A549 (cell line): ENCODE results near the gene POP4. TPM values are rescaled to one million over a fixed set of nuclear protein-coding genes. Genes with fewer than 3 reads are reported as not detected.

Experiments
- ATAC-seq, 2 experiments: fragments of 200-7000 bp in 1 of 2; fragments of >200 bp in 1 of 2; cut with Nextera tagmentation in 1 of 2; cut with Tn5 transposase in 1 of 2; 3 replicates each; pipeline versions ENCODE4 v1.8.0 to v1.9.1; 2018 to 2020; ENCODE audit warnings: mild to moderate bottlenecking in 1 of 2, moderate library complexity in 1 of 2
- CTCF ChIA-PET: fragments of 300-600 bp; sonication (Branson Sonifier 250); formaldehyde crosslinking; extraction: SDS; loops from one replicate; lab custom pipeline; 2021; ENCODE audit warnings: antibody characterized with exemption, inconsistent platforms; lab: Yijun Ruan, JAX
- POLR2A ChIA-PET: fragments of 350-600 bp; formaldehyde crosslinking; extraction: SDS; loops from one replicate; lab custom pipeline; 2021; ENCODE audit warnings: antibody characterized with exemption, inconsistent platforms; lab: Yijun Ruan, JAX
- DNase-seq, 2 experiments: peaks; one replicate each; pipeline versions ENCODE4 v3.0.0 to v3.0.0-alpha.2; 2011 to 2016; ENCODE audit warnings: low read depth in 1 of 2, low spot score in 1 of 2
- FAIRE-seq: peaks from 2 replicates; lab custom pipeline; 2011; peaks lifted over from hg19 to GRCh38; lab: Jason Lieb, UNC
- H3K27ac ChIP-seq, 2 experiments: fragments of >200 bp; sonication (Bioruptor Twin); formaldehyde crosslinking; 3 replicates each; pipeline ENCODE4 v1.5.1; 2016 to 2017
- H3K4me1 ChIP-seq: fragments of >200 bp; sonication (Bioruptor Twin); formaldehyde crosslinking; 3 replicates; pipeline ENCODE4 v1.6.1; 2016
- H3K4me2 ChIP-seq: fragments of >200 bp; sonication (Bioruptor Twin); formaldehyde crosslinking; 3 replicates; pipeline ENCODE4 v1.6.1; 2016
- H3K4me3 ChIP-seq: fragments of >200 bp; sonication (Bioruptor Twin); formaldehyde crosslinking; 3 replicates; pipeline ENCODE4 v1.5.1; 2016
- H3K9me3 ChIP-seq: fragments of >200 bp; sonication (Bioruptor Twin); formaldehyde crosslinking; 3 replicates; pipeline ENCODE4 v1.6.1; 2016
- BHLHE40 ChIP-seq: IDR thresholded peaks from 2 replicates; pipeline ENCODE4 v1.6.1; 2012; ENCODE audit warnings: low read depth, low read length, inconsistent platforms
- CBX2 ChIP-seq: fragments of 200-600 bp; sonication (generic); IDR thresholded peaks from 2 replicates; pipeline ENCODE4 v1.6.1; 2016; ENCODE audit warnings: low read depth, mild to moderate bottlenecking, borderline replicate concordance
- CEBPB ChIP-seq, 2 experiments: fragments of >200 bp in 1 of 2; sonication (Bioruptor Twin) in 1 of 2; formaldehyde crosslinking in 1 of 2; IDR thresholded peaks; 2 replicates each; pipeline ENCODE4 v1.6.1; 2012 to 2016
- CHD2 ChIP-seq: fragments of 150-350 bp; IDR thresholded peaks from 2 replicates; pipeline ENCODE4 v1.6.1; 2014; ENCODE audit warnings: low read length; ENCODE audit not compliant: partially characterized antibody
- EHF ChIP-seq: fragments of 250-450 bp; sonication (Bioruptor Pico); IDR thresholded peaks from 2 replicates; pipeline ENCODE4 v1.5.0; 2020; ENCODE audit warnings: mild to moderate bottlenecking
- EHMT2 ChIP-seq: fragments of 200-600 bp; sonication (generic); IDR thresholded peaks from 2 replicates; pipeline ENCODE4 v1.6.1; 2016; ENCODE audit warnings: antibody characterized with exemption, low read depth, mild to moderate bottlenecking, moderate library complexity
- FOXS1 ChIP-seq: fragments of 250-450 bp; sonication (Bioruptor Pico); IDR thresholded peaks from 2 replicates; pipeline ENCODE4 v1.5.0; 2020; ENCODE audit warnings: mild to moderate bottlenecking, moderate library complexity
- GATA3 ChIP-seq: IDR thresholded peaks from 2 replicates; pipeline ENCODE4 v1.6.1; 2012; ENCODE audit warnings: borderline replicate concordance
- HOXA7 ChIP-seq: fragments of 250-450 bp; sonication (Bioruptor Pico); IDR thresholded peaks from 2 replicates; pipeline ENCODE4 v1.5.0; 2020; ENCODE audit warnings: mild to moderate bottlenecking, moderate library complexity
- HOXB13 ChIP-seq: fragments of 250-450 bp; sonication (Bioruptor Pico); IDR thresholded peaks from 2 replicates; pipeline ENCODE4 v1.5.0; 2020; ENCODE audit warnings: low read depth, mild to moderate bottlenecking, moderate library complexity
- HOXB5 ChIP-seq: fragments of 250-450 bp; sonication (Bioruptor Pico); IDR thresholded peaks from 2 replicates; pipeline ENCODE4 v1.5.0; 2020; ENCODE audit warnings: mild to moderate bottlenecking, moderate library complexity
- JUNB ChIP-seq: fragments of >200 bp; sonication (Bioruptor Twin); formaldehyde crosslinking; IDR thresholded peaks from 2 replicates; pipeline ENCODE4 v1.6.1; 2016
- MAZ ChIP-seq: fragments of 150-350 bp; IDR thresholded peaks from 2 replicates; pipeline ENCODE4 v1.6.1; 2014; ENCODE audit warnings: antibody characterized with exemption, low read depth, low read length, borderline replicate concordance
- MYC ChIP-seq: IDR thresholded peaks from 2 replicates; pipeline ENCODE4 v1.6.1; 2012; ENCODE audit warnings: mild to moderate bottlenecking, inconsistent platforms, low read length, improper control_type of control experiment, borderline replicate concordance
- NR3C1 ChIP-seq: fragments of >200 bp; sonication (Bioruptor Twin); formaldehyde crosslinking; IDR thresholded peaks from 3 replicates; pipeline ENCODE4 v1.6.1; 2017
- POLR2A ChIP-seq: IDR thresholded peaks from 2 replicates; pipeline ENCODE4 v1.6.1; 2012; ENCODE audit warnings: mild to moderate bottlenecking, low read length
- POLR2AphosphoS2 ChIP-seq: conservative IDR thresholded peaks from 2 replicates; pipeline ENCODE4 v1.6.1; 2012; ENCODE audit warnings: low read length, improper control_type of control experiment, inconsistent platforms
- TP53 ChIP-seq: fragments of 250-450 bp; sonication (Bioruptor Pico); IDR thresholded peaks from 2 replicates; pipeline ENCODE4 v1.5.0; 2021; ENCODE audit warnings: mild to moderate bottlenecking, moderate library complexity
- WGBS: methylation state at CpG from one replicate; pipeline ENCODE4 v1.1.6; 2017; ENCODE audit errors: missing lambda C conversion rate; 5-methylcytosine and 5-hydroxymethylcytosine counted together
- polyA plus RNA-seq, 4 experiments: library from polyadenylated mRNA; depleted of rRNA in 3 of 4; stranded (reverse); fragments of >200 nt; fragmentation: RNase III in 1 of 4; extraction: RNeasy Plus Mini Kit Qiagen cat#74134 plus additional on column Dnase treatment in 1 of 4; gene quantifications; 2 replicates in 3 of 4; 3 replicates in 1 of 4; pipeline ENCODE4 v1.2.3, GENCODE V29; 2011 to 2017
- TF ChIP-seq, protein P1 (sequence below): IDR thresholded peaks from 2 replicates; pipeline ENCODE4 v1.6.1; 2012
- TF ChIP-seq, protein P2 (sequence below): fragments of 250-450 bp; sonication (Bioruptor Pico); IDR thresholded peaks from 2 replicates; pipeline ENCODE4 v1.5.0; 2020; ENCODE audit warnings: low read depth, mild to moderate bottlenecking, moderate library complexity
- TF ChIP-seq, protein P3 (sequence below): fragments of 200-600 bp; sonication (generic); IDR thresholded peaks from 2 replicates; pipeline ENCODE4 v1.6.1; 2016; ENCODE audit warnings: antibody characterized with exemption, mild to moderate bottlenecking, moderate library complexity
- TF ChIP-seq, protein P4 (sequence below): IDR thresholded peaks from 2 replicates; pipeline ENCODE4 v1.6.1; 2012
- TF ChIP-seq, protein P5 (sequence below): fragments of 250-450 bp; sonication (Bioruptor Pico); IDR thresholded peaks from 2 replicates; pipeline ENCODE4 v1.5.0; 2021; ENCODE audit warnings: mild to moderate bottlenecking, moderate library complexity, borderline replicate concordance

The POP4 gene
- polyA plus RNA-seq, 2 of the 4 experiments (the other 2 are of a cell fraction): 202 to 208 TPM

DNA sequence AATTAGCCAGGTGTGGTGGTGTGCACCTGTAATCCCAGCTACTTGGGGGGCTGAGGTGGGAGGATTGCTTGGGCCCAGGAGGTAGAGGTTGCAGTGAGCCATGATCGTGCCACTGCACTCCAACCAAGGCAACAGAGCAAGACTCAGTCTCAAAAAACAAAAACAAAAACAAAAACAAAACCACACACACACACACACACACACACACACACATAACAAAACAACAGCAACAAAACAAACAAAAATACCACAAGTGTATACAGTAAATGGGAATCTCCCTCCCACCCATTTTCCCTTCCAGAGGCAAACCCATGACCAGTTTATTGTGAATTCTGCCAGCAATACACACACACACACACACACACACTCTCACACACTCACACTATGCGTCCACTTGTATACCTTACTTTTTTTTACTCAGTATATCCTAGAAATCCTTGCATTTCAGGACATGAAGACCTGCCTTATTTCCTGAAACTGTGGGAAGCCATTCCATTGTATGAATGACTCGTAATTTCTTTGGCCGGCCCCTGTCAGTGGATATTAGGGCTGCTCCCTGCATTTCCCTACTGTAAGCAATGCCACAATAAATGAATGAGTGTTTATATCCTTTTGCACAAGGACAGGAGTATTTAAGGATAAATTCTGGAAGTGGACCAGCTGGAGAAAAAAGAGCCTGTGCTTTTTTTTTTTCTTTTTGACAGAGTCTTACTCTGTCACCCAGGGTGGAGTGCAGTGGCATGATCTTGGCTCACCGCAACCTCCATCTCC lies 52.3 kb downstream of the POP4 start:
- no peak for TF ChIP-seq TP53 (CRISPR knock-in tag)
- no peak for TF ChIP-seq HOXB13 (CRISPR knock-in tag)
- TF ChIP-seq EHF (CRISPR knock-in tag): no peak
- TF ChIP-seq FOXS1 (CRISPR knock-in tag): no peak
- TF ChIP-seq GATA3: no peak
- TF ChIP-seq, protein P1, sequence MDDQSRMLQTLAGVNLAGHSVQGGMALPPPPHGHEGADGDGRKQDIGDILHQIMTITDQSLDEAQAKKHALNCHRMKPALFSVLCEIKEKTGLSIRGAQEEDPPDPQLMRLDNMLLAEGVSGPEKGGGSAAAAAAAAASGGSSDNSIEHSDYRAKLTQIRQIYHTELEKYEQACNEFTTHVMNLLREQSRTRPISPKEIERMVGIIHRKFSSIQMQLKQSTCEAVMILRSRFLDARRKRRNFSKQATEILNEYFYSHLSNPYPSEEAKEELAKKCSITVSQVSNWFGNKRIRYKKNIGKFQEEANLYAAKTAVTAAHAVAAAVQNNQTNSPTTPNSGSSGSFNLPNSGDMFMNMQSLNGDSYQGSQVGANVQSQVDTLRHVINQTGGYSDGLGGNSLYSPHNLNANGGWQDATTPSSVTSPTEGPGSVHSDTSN: no peak
- TF ChIP-seq BHLHE40: no peak
- TF ChIP-seq POLR2A: no peak
- TF ChIP-seq CEBPB (IDR thresholded peaks at IDR 0.05): no peak
- TF ChIP-seq, protein P2, sequence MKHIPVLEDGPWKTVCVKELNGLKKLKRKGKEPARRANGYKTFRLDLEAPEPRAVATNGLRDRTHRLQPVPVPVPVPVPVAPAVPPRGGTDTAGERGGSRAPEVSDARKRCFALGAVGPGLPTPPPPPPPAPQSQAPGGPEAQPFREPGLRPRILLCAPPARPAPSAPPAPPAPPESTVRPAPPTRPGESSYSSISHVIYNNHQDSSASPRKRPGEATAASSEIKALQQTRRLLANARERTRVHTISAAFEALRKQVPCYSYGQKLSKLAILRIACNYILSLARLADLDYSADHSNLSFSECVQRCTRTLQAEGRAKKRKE (CRISPR knock-in tag): no peak
- TF ChIP-seq, protein P3, sequence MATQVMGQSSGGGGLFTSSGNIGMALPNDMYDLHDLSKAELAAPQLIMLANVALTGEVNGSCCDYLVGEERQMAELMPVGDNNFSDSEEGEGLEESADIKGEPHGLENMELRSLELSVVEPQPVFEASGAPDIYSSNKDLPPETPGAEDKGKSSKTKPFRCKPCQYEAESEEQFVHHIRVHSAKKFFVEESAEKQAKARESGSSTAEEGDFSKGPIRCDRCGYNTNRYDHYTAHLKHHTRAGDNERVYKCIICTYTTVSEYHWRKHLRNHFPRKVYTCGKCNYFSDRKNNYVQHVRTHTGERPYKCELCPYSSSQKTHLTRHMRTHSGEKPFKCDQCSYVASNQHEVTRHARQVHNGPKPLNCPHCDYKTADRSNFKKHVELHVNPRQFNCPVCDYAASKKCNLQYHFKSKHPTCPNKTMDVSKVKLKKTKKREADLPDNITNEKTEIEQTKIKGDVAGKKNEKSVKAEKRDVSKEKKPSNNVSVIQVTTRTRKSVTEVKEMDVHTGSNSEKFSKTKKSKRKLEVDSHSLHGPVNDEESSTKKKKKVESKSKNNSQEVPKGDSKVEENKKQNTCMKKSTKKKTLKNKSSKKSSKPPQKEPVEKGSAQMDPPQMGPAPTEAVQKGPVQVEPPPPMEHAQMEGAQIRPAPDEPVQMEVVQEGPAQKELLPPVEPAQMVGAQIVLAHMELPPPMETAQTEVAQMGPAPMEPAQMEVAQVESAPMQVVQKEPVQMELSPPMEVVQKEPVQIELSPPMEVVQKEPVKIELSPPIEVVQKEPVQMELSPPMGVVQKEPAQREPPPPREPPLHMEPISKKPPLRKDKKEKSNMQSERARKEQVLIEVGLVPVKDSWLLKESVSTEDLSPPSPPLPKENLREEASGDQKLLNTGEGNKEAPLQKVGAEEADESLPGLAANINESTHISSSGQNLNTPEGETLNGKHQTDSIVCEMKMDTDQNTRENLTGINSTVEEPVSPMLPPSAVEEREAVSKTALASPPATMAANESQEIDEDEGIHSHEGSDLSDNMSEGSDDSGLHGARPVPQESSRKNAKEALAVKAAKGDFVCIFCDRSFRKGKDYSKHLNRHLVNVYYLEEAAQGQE: no peak
- ChIA-PET POLR2A (no interaction called here), CTCF (interaction anchor here (0.6 to 1.7 kb wide), 6 partner anchors 10 to 220 kb away, joined by 3 to 6 read pairs (median 4); no protein-coding TSS in a partner anchor)
- H3K4me1 ChIP-seq: peaks cover 6% of the 10 kb centered on the region; the same call in 1 of the 3 replicates
- no peak for ATAC-seq
- FAIRE-seq: peak; percentile 70
- no peak overlapping the region for H3K27ac ChIP-seq
- peaks cover 11% of the 10 kb centered on the region; the same call in 2 of the 3 replicates for H3K9me3 ChIP-seq
- WGBS: 78% methylated on average over 5 of the region's 5 CpGs
- no peak overlapping the region for H3K4me2 ChIP-seq
- DNase-seq: no peak
- no peak overlapping the region for H3K4me3 ChIP-seq

DNA sequence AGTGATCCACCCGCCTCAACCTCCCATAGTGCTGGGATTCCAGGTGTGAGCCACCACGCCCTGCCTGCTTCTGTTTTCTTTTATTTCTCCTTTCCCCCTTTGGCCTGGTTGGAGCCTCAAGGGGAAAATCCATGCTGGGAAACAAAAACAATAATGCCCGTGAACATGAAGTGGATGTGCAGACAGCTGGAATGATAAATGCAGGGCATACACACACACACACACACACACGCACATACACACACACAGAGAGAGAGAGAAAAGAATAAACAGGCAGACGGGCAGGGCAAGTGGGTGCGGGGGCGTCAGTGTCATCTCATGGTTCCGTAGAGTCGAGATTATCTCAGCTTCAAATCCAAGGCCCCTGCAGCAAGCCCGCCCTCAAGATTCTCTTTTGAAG lies 54.8 kb downstream of the POP4 start:
- no peak overlapping the region for H3K27ac ChIP-seq
- ATAC-seq (no peak), DNase-seq (no peak), FAIRE-seq (no peak)
- peaks cover 8% of the 10 kb centered on the region for H3K4me1 ChIP-seq
- WGBS: 71% methylated on average over 10 of the region's 10 CpGs
- ChIA-PET POLR2A (no interaction called here), CTCF (interaction anchor here (1.5 to 4.3 kb wide), 3 partner anchors 34 to 56 kb away, joined by 4 to 37 read pairs (median 6); no protein-coding TSS in a partner anchor)
- H3K4me2 ChIP-seq: no peak overlapping the region
- no peak for TF ChIP-seq CBX2
- no peak for TF ChIP-seq CHD2
- TF ChIP-seq, protein P3: no peak
- TF ChIP-seq, protein P4, sequence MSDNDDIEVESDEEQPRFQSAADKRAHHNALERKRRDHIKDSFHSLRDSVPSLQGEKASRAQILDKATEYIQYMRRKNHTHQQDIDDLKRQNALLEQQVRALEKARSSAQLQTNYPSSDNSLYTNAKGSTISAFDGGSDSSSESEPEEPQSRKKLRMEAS: no peak
- no peak for TF ChIP-seq MAZ
- TF ChIP-seq HOXA7 (CRISPR knock-in tag): no peak
- no peak for TF ChIP-seq NR3C1
- no peak for TF ChIP-seq BHLHE40
- no peak for TF ChIP-seq POLR2AphosphoS2
- TF ChIP-seq, protein P1: no peak
- TF ChIP-seq HOXB13 (CRISPR knock-in tag): no peak
- TF ChIP-seq, protein P5, sequence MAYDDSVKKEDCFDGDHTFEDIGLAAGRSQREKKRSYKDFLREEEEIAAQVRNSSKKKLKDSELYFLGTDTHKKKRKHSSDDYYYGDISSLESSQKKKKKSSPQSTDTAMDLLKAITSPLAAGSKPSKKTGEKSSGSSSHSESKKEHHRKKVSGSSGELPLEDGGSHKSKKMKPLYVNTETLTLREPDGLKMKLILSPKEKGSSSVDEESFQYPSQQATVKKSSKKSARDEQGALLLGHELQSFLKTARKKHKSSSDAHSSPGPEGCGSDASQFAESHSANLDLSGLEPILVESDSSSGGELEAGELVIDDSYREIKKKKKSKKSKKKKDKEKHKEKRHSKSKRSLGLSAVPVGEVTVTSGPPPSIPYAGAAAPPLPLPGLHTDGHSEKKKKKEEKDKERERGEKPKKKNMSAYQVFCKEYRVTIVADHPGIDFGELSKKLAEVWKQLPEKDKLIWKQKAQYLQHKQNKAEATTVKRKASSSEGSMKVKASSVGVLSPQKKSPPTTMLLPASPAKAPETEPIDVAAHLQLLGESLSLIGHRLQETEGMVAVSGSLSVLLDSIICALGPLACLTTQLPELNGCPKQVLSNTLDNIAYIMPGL (CRISPR knock-in tag): no peak
- TF ChIP-seq MYC: no peak
- TF ChIP-seq EHMT2: no peak
- no peak for TF ChIP-seq JUNB
- TF ChIP-seq HOXB5 (CRISPR knock-in tag): no peak
- no peaks in the 10 kb centered on the region for H3K9me3 ChIP-seq
- no peak overlapping the region for H3K4me3 ChIP-seq
